ENCODE results near the gene TRAPPC5. TPM values are rescaled to one million over a fixed set of nuclear protein-coding genes. Genes with fewer than 3 reads are reported as not detected.

Gene TRAPPC5
- total RNA-seq, 1 experiment from 2014 or later, result 101 TPM

- H3K27me3 ChIP-seq (ENCODE audit: insufficient read depth, low read length), result no peaks in the 10 kb centered on the region
Measured at GRCh38 chr19:7670790-7671189, 9.8 kb upstream of the TRAPPC5 start.

More at GRCh38 chr19:7670790-7671189, 9.8 kb upstream of the TRAPPC5 start:
- H3K27ac ChIP-seq (ENCODE audit: low read depth, low read length), result no peak overlapping the region
- H3K9me3 ChIP-seq (ENCODE audit: control insufficient read depth in 1 of 2, insufficient read depth in 1 of 2, low read depth in 1 of 2, low read length in 2 of 2), result peaks cover 0 to 3% of the 10 kb centered on the region in 2 experiments; a peak in 1 of 4 replicates
- no peaks in the 10 kb centered on the region for H3K36me3 ChIP-seq (ENCODE audit: control insufficient read depth in 1 of 2, insufficient read depth in 2 of 2, low read length in 2 of 2)
- no peak overlapping the region for H3K4me2 ChIP-seq (ENCODE audit: low read length)
- ChIA-PET CTCF (interaction anchor here (1.0 kb wide), 1 partner anchor 10 kb away, joined by 4 read pairs; the partner anchor contains the start of gene TRAPPC5), RAD21 (ENCODE audit: low non-redundant PET in 1 of 2, low total read pairs in 2 of 2, uncharacterized antibody in 2 of 2, unreplicated experiment in 2 of 2) (no interaction called here), POLR2A (no interaction called here)
- no peak overlapping the region for H3K9ac ChIP-seq (ENCODE audit: low read length)
- peaks cover 3 to 10% of the 10 kb centered on the region in 2 experiments; a peak in 3 of 4 replicates for H3K4me1 ChIP-seq (ENCODE audit: control insufficient read depth in 1 of 2, insufficient read depth in 2 of 2, low read length in 2 of 2)
- DNase-seq (ENCODE audit: low read depth, low spot score), result no peak
- TF ChIP-seq FOSL1 (IDR thresholded peaks at IDR 0.05; ENCODE audit: low read depth) (no peak), EZH2phosphoT487 (IDR thresholded peaks at IDR 0.05; ENCODE audit: borderline replicate concordance) (no peak), ZFX (IDR thresholded peaks at IDR 0.05) (no peak), SIN3A (IDR thresholded peaks at IDR 0.05; ENCODE audit: low read depth) (no peak), SRF (IDR thresholded peaks at IDR 0.05; ENCODE audit: low read depth) (no peak), EZH2 (IDR thresholded peaks at IDR 0.05) (no peak), ZBTB33 (IDR thresholded peaks at IDR 0.05; ENCODE audit: extremely low read depth, insufficient replicate concordance, low read length) (no peak), ELF1 (IDR thresholded peaks at IDR 0.05; ENCODE audit: borderline replicate concordance, low read depth) (no peak)
- TF ChIP-seq, protein P1, sequence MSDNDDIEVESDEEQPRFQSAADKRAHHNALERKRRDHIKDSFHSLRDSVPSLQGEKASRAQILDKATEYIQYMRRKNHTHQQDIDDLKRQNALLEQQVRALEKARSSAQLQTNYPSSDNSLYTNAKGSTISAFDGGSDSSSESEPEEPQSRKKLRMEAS (IDR thresholded peaks at IDR 0.05), result no peak
- H3K9me2 ChIP-seq (ENCODE audit: insufficient read depth), result no peaks in the 10 kb centered on the region
- ATAC-seq, result no peak
- H2AFZ ChIP-seq (ENCODE audit: low read depth, low read length, poor library complexity, severe bottlenecking), result no peak overlapping the region
- H3K4me3 ChIP-seq (replicated peaks in 1 of 2; ENCODE audit: low read depth in 1 of 2, low read length in 2 of 2), result no peak overlapping the region
- intact Hi-C loops (cut with micrococcal nuclease), result no loop called here
- H4K20me1 ChIP-seq (ENCODE audit: insufficient read depth), result no peaks in the 10 kb centered on the region
- no TSS peak for BruUV-seq (replicated peaks)
- no peaks in the 10 kb centered on the region for H3K79me2 ChIP-seq (ENCODE audit: insufficient read depth, low read length)
